Stimulated activated CD8-positive, alpha-beta memory T cell treated with anti-CD3 and anti-CD28 coated beads, Interleukin-15, amount 100 ng/mL, for 4 hours (primary cell): ENCODE results near the gene MRPL22.
"Not testable (repeated sequence)": the region's sequence is repeated elsewhere in the genome, so short reads cannot be mapped to it uniquely, and the experiment has no call there.

Experiments used
- DNase-seq, 2 donors: peaks; one replicate each; pipeline ENCODE4 v3.0.0-alpha.2; 2020; ENCODE audit warnings: low read depth in 2 of 2

The MRPL22 gene

GRCh38 chr5:154993461-154993860 lies 52.6 kb downstream of the MRPL22 start:
- DNase-seq = no peak

- no peak for DNase-seq
Observed at GRCh38 chr5:154995679-154996078, 54.8 kb downstream of the MRPL22 start.

GRCh38 chr5:154997746-154998145 lies 56.9 kb downstream of the MRPL22 start:
- DNase-seq = no peak

GRCh38 chr5:154999865-155000264 lies 59.0 kb downstream of the MRPL22 start:
- DNase-seq = no peak

GRCh38 chr5:155001523-155001922 lies 60.6 kb downstream of the MRPL22 start:
- no peak for DNase-seq

GRCh38 chr5:155002722-155003121 lies 61.8 kb downstream of the MRPL22 start:
- not testable (repeated sequence) for DNase-seq

GRCh38 chr5:155004138-155004744 lies 63.4 kb downstream of the MRPL22 start:
- no peak for DNase-seq

- DNase-seq = not testable (repeated sequence)
Observed at GRCh38 chr5:155006265-155006664, 65.4 kb downstream of the MRPL22 start.

- DNase-seq = no peak
Observed at GRCh38 chr5:155008669-155009068, 67.8 kb downstream of the MRPL22 start.

GRCh38 chr5:155010881-155011280 lies 70.0 kb downstream of the MRPL22 start:
- no peak for DNase-seq

GRCh38 chr5:155013526-155013925 lies 72.7 kb downstream of the MRPL22 start, which contains the start of gene KIF4B:
Gene KIF4B (plus strand): TSS chr5:155013755. CDS start chr5:155013860, 105 bp downstream.
- no peak for DNase-seq

GRCh38 chr5:155015239-155015638 lies 74.4 kb downstream of the MRPL22 start:
- DNase-seq = no peak

- DNase-seq = no peak
Observed at GRCh38 chr5:155017610-155018009, 76.7 kb downstream of the MRPL22 start.
